GM21717 (cell line): ENCODE data around the gene INCENP.
"Not testable (repeated sequence)": the region's sequence is repeated elsewhere in the genome, so short reads cannot be mapped to it uniquely, and the experiment has no call there.

Experiments
- ATAC-seq: cut with Tn5 transposase; IDR thresholded peaks from one replicate; pipeline ENCODE4 v1.9.1; 2021; ENCODE audit warnings: mild to moderate bottlenecking, moderate library complexity; ENCODE audit not compliant: unreplicated experiment

Gene INCENP

GRCh38 chr11:62123669-62124185, at the start of gene INCENP:
TSS of gene INCENP (plus strand) at chr11:62124011. CDS start at chr11:62128162, 4,151 bp downstream.
- peak; percentile 94 for ATAC-seq

GRCh38 chr11:62075438-62075837, 48.4 kb upstream of the INCENP start:
- no peak for ATAC-seq

GRCh38 chr11:62077132-62077531, 46.7 kb upstream of the INCENP start:
- ATAC-seq, result no peak

GRCh38 chr11:62081378-62082291, 42.2 kb upstream of the INCENP start:
- ATAC-seq, result no peak

GRCh38 chr11:62082292-62082657, 41.5 kb upstream of the INCENP start:
- no peak for ATAC-seq

GRCh38 chr11:62084801-62085200, 39.0 kb upstream of the INCENP start:
- not testable (repeated sequence) for ATAC-seq

GRCh38 chr11:62087694-62088093, 36.1 kb upstream of the INCENP start:
- no peak for ATAC-seq

- no peak for ATAC-seq
Measured at GRCh38 chr11:62088331-62088933, 35.4 kb upstream of the INCENP start.

- no peak for ATAC-seq
Measured at GRCh38 chr11:62103141-62103540, 20.7 kb upstream of the INCENP start.

GRCh38 chr11:62103986-62104385, 19.8 kb upstream of the INCENP start:
- ATAC-seq, result no peak

- ATAC-seq, result no peak
Measured at GRCh38 chr11:62104816-62105653, 18.8 kb upstream of the INCENP start.

- ATAC-seq, result no peak
Measured at GRCh38 chr11:62105667-62106191, 18.1 kb upstream of the INCENP start.

- no peak for ATAC-seq
Measured at GRCh38 chr11:62108017-62108750, 15.6 kb upstream of the INCENP start.

GRCh38 chr11:62108971-62109404, 14.8 kb upstream of the INCENP start:
- no peak for ATAC-seq

GRCh38 chr11:62115085-62115694, 8.6 kb upstream of the INCENP start:
- no peak for ATAC-seq

- ATAC-seq, result no peak
Measured at GRCh38 chr11:62116451-62116850, 7.4 kb upstream of the INCENP start.

- ATAC-seq, result no peak
Measured at GRCh38 chr11:62119569-62119968, 4.2 kb upstream of the INCENP start.

GRCh38 chr11:62120001-62120400, 3.8 kb upstream of the INCENP start:
- no peak for ATAC-seq

GRCh38 chr11:62120431-62120830, 3.4 kb upstream of the INCENP start:
- no peak for ATAC-seq

- ATAC-seq, result no peak
Measured at GRCh38 chr11:62122076-62122475, 1.7 kb upstream of the INCENP start.
